A673 (cell line): ENCODE data around the gene MIGA2.

ENCODE experiments used
- EZH2 ChIP-seq: fragments of 200-600 bp; sonication (generic); IDR thresholded peaks from 2 replicates; pipeline ENCODE4 v1.6.1; 2017; ENCODE audit warnings: borderline replicate concordance, low read depth, mild to moderate bottlenecking, mixed read lengths, antibody characterized with exemption, low read length; ENCODE audit not compliant: poor library complexity, severe bottlenecking
- TF ChIP-seq, protein P1 (sequence below): fragments of 300-800, 200-600 bp; sonication (generic); conservative IDR thresholded peaks from 2 replicates; pipeline ENCODE4 v1.5.1; 2017; ENCODE audit warnings: low read depth, mild to moderate bottlenecking, antibody characterized with exemption, low read length, moderate library complexity, mixed read lengths

GRCh38 chr9:129069862-129070641 is 33.6 kb downstream of the MIGA2 start:
- TF ChIP-seq, protein P1, sequence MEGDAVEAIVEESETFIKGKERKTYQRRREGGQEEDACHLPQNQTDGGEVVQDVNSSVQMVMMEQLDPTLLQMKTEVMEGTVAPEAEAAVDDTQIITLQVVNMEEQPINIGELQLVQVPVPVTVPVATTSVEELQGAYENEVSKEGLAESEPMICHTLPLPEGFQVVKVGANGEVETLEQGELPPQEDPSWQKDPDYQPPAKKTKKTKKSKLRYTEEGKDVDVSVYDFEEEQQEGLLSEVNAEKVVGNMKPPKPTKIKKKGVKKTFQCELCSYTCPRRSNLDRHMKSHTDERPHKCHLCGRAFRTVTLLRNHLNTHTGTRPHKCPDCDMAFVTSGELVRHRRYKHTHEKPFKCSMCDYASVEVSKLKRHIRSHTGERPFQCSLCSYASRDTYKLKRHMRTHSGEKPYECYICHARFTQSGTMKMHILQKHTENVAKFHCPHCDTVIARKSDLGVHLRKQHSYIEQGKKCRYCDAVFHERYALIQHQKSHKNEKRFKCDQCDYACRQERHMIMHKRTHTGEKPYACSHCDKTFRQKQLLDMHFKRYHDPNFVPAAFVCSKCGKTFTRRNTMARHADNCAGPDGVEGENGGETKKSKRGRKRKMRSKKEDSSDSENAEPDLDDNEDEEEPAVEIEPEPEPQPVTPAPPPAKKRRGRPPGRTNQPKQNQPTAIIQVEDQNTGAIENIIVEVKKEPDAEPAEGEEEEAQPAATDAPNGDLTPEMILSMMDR, result no peak
- TF ChIP-seq EZH2, result no peak
